GM23338 (cell line): ENCODE results near the gene PPM1E.

ENCODE experiments used
- CREB1 ChIP-seq: fragments of 250-450 bp; sonication (Bioruptor Pico); IDR thresholded peaks from 2 replicates; pipeline ENCODE4 v1.5.0; 2020; ENCODE audit warnings: low read depth, mild to moderate bottlenecking, moderate library complexity
- EZH2 ChIP-seq: fragments of 200-600 bp; sonication (generic); IDR thresholded peaks from one replicate; pipeline ENCODE4 v1.8.0; 2017; ENCODE audit warnings: antibody characterized with exemption, mild to moderate bottlenecking, low read depth; ENCODE audit not compliant: unreplicated experiment
- EZH2phosphoT487 ChIP-seq: fragments of 200-600 bp; sonication (generic); IDR thresholded peaks from one replicate; pipeline ENCODE4 v1.8.1; 2018; ENCODE audit warnings: antibody characterized with exemption; ENCODE audit not compliant: unreplicated experiment
- JUNB ChIP-seq: IDR thresholded peaks from one replicate; pipeline ENCODE4 v1.6.1; 2016; ENCODE audit warnings: antibody characterized with exemption; ENCODE audit not compliant: unreplicated experiment
- POLR2AphosphoS5 ChIP-seq: IDR thresholded peaks from 2 replicates; pipeline ENCODE4 v1.6.1; 2016; ENCODE audit warnings: antibody characterized with exemption, low read depth
- STAT1 ChIP-seq: IDR thresholded peaks from one replicate; pipeline ENCODE4 v1.6.1; 2016; ENCODE audit warnings: antibody characterized with exemption; ENCODE audit not compliant: unreplicated experiment
- ZNF114 ChIP-seq: fragments of 250-450 bp; sonication (Bioruptor Pico); IDR thresholded peaks from 2 replicates; pipeline ENCODE4 v1.5.0; 2020; ENCODE audit warnings: mild to moderate bottlenecking, moderate library complexity
- ZNF331 ChIP-seq: fragments of 250-450 bp; sonication (Bioruptor Pico); IDR thresholded peaks from 2 replicates; pipeline ENCODE4 v1.5.0; 2020; ENCODE audit warnings: low read depth, mild to moderate bottlenecking, moderate library complexity
- TF ChIP-seq, protein P1 (sequence below), 2 experiments: fragments of 200-600 bp in 1 of 2; sonication (generic) in 1 of 2; conservative IDR thresholded peaks; 2 replicates each; pipeline versions ENCODE4 v1.5.1 to v1.6.1; 2016 to 2017; ENCODE audit warnings: antibody characterized with exemption in 2 of 2, low read depth in 2 of 2, mild to moderate bottlenecking in 2 of 2, moderate library complexity in 1 of 2
- TF ChIP-seq, protein P2 (sequence below): IDR thresholded peaks from one replicate; pipeline ENCODE4 v1.6.1; 2018; ENCODE audit warnings: antibody characterized with exemption; ENCODE audit not compliant: unreplicated experiment

DNA sequence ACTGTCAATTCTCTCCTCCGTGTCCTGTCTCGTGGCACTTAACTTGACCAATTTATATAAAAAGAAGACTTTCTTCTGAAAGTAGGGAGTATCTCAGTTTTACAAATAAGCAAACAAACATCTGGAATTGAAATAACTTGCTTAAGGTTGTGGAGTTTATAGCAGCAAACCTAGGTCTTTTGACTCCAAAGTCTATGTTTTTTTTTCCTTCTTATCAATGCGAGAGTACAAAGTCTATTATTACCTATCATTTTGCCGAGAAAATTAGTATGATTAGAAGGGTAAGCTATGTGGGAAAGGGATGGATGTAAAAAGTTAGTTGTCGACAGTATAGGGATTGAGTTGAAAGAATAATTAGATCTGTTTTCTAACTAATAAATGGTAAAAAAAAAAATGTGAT lies 50.4 kb downstream of the PPM1E start:
- no peak for TF ChIP-seq EZH2
- TF ChIP-seq POLR2AphosphoS5 = no peak
- TF ChIP-seq, protein P1, sequence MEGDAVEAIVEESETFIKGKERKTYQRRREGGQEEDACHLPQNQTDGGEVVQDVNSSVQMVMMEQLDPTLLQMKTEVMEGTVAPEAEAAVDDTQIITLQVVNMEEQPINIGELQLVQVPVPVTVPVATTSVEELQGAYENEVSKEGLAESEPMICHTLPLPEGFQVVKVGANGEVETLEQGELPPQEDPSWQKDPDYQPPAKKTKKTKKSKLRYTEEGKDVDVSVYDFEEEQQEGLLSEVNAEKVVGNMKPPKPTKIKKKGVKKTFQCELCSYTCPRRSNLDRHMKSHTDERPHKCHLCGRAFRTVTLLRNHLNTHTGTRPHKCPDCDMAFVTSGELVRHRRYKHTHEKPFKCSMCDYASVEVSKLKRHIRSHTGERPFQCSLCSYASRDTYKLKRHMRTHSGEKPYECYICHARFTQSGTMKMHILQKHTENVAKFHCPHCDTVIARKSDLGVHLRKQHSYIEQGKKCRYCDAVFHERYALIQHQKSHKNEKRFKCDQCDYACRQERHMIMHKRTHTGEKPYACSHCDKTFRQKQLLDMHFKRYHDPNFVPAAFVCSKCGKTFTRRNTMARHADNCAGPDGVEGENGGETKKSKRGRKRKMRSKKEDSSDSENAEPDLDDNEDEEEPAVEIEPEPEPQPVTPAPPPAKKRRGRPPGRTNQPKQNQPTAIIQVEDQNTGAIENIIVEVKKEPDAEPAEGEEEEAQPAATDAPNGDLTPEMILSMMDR (conservative IDR thresholded peaks at IDR 0.05; ENCODE audit: low read depth in 2 of 2) = no peak
- no peak for TF ChIP-seq STAT1
- TF ChIP-seq EZH2phosphoT487 = no peak
- TF ChIP-seq, protein P2, sequence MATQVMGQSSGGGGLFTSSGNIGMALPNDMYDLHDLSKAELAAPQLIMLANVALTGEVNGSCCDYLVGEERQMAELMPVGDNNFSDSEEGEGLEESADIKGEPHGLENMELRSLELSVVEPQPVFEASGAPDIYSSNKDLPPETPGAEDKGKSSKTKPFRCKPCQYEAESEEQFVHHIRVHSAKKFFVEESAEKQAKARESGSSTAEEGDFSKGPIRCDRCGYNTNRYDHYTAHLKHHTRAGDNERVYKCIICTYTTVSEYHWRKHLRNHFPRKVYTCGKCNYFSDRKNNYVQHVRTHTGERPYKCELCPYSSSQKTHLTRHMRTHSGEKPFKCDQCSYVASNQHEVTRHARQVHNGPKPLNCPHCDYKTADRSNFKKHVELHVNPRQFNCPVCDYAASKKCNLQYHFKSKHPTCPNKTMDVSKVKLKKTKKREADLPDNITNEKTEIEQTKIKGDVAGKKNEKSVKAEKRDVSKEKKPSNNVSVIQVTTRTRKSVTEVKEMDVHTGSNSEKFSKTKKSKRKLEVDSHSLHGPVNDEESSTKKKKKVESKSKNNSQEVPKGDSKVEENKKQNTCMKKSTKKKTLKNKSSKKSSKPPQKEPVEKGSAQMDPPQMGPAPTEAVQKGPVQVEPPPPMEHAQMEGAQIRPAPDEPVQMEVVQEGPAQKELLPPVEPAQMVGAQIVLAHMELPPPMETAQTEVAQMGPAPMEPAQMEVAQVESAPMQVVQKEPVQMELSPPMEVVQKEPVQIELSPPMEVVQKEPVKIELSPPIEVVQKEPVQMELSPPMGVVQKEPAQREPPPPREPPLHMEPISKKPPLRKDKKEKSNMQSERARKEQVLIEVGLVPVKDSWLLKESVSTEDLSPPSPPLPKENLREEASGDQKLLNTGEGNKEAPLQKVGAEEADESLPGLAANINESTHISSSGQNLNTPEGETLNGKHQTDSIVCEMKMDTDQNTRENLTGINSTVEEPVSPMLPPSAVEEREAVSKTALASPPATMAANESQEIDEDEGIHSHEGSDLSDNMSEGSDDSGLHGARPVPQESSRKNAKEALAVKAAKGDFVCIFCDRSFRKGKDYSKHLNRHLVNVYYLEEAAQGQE = no peak
- TF ChIP-seq CREB1 (CRISPR knock-in tag) = no peak
- no peak for TF ChIP-seq ZNF331 (CRISPR knock-in tag)
- no peak for TF ChIP-seq JUNB
- TF ChIP-seq ZNF114 (CRISPR knock-in tag) = no peak
